ENCODE measurements around the gene MLIP. TPM values are rescaled to one million over a fixed set of nuclear protein-coding genes. Genes with fewer than 3 reads are reported as not detected.

MLIP gene
- total and polyA plus RNA-seq, 4 donors, result 2.0 to 6.0 (median 3.2) TPM

GRCh38 chr6:54074109-54074508 is 37.1 kb upstream of the MLIP start:
- Histone ChIP-seq H3K27me3 (ENCODE audit: control insufficient read depth in 4 of 4, insufficient read depth in 4 of 4, low read length in 3 of 4) (no peaks in the 10 kb centered on the region), H3K9me3 (ENCODE audit: control insufficient read depth in 4 of 4, low read length in 3 of 4) (no peaks in the 10 kb centered on the region), H3K27ac (ENCODE audit: low read depth in 1 of 2, low read length in 2 of 2) (no peak overlapping the region), H3K4me3 (ENCODE audit: low read depth in 1 of 3, low read length in 3 of 3) (no peak overlapping the region), H3K36me3 (ENCODE audit: control insufficient read depth in 4 of 4, insufficient read depth in 3 of 4, low read depth in 1 of 4, low read length in 3 of 4) (no peaks in the 10 kb centered on the region), H3K9ac (ENCODE audit: low read depth in 1 of 2, low read length in 2 of 2) (no peak overlapping the region), H3K4me1 (ENCODE audit: control insufficient read depth in 4 of 4, insufficient read depth in 4 of 4, low read length in 3 of 4) (peaks cover 0 to 19% (median 8%) of the 10 kb centered on the region in 4 donors)
- TF ChIP-seq CTCF (IDR thresholded peaks at IDR 0.05; ENCODE audit: low read depth, low read length, missing input control) (no peak), RAD21 (IDR thresholded peaks at IDR 0.05) (no peak), HNF4A (conservative IDR thresholded peaks at IDR 0.05) (no peak), EGR1 (IDR thresholded peaks at IDR 0.05; ENCODE audit: low read depth in 2 of 2) (no peak), NR2F2 (IDR thresholded peaks at IDR 0.05) (no peak), SP1 (IDR thresholded peaks at IDR 0.05) (no peak), YY1 (IDR thresholded peaks at IDR 0.05) (no peak), RXRA (IDR thresholded peaks at IDR 0.05) (no peak), FOXA2 (IDR thresholded peaks at IDR 0.05) (no peak), ZBTB33 (IDR thresholded peaks at IDR 0.05) (no peak), HNF4G (IDR thresholded peaks at IDR 0.05) (no peak), TAF1 (conservative IDR thresholded peaks at IDR 0.05) (no peak), GABPA (IDR thresholded peaks at IDR 0.05 in 1 of 2, conservative IDR thresholded peaks at IDR 0.05 in 1 of 2) (no peak), REST (IDR thresholded peaks at IDR 0.05) (no peak), MAX (IDR thresholded peaks at IDR 0.05) (no peak), FOXA1 (IDR thresholded peaks at IDR 0.05) (no peak), JUND (IDR thresholded peaks at IDR 0.05) (no peak)
- DNase-seq (ENCODE audit: low spot score), result no peak
- WGBS, result 83% methylated on average over 4 of the region's 4 CpGs
